ENCODE data around the gene RASGEF1C. TPM values are rescaled to one million over a fixed set of nuclear protein-coding genes. Genes with fewer than 3 reads are reported as not detected.

The RASGEF1C gene
- total and polyA plus RNA-seq, 10 of the 15 experiments (the other 5 are each of a cell fraction or from before 2014, with no cell fraction given) = not detected

DNA sequence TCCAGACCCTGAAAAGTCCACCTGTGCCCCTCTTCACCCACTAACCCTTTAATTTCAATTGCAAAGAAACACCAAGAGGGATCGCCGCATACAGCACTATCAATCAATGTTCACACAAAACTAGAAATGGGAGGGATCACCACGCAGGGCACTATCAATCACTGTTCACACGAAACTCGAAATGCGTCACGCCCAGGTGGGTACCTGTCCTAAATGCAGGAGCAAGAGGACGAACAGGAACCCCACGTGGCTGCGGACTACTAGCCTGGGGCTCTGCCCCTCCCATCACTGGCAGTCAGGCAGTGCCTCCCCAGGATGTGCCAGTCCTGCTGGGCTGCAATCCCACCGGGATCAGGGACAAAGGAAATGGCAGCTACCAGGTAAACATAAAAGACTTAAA is 28.2 kb downstream of the RASGEF1C start:
- FAIRE-seq (no peak), ATAC-seq (no peak), DNase-seq (ENCODE audit: low read depth, low spot score) (no peak)
- RAD21 ChIA-PET (ENCODE audit: unreplicated experiment) = no interaction called here
- POLR2A ChIA-PET = no interaction called here
- TF ChIP-seq POLR2AphosphoS5 (IDR thresholded peaks at IDR 0.05; ENCODE audit: low read length) = no peak
- H3K79me2 ChIP-seq (ENCODE audit: control insufficient read depth, insufficient read depth, low read length) = no peaks in the 10 kb centered on the region
- CTCF ChIA-PET = no interaction called here
- H3K9me3 ChIP-seq (replicated peaks; ENCODE audit: control insufficient read depth, insufficient read depth, low read length) = no peaks in the 10 kb centered on the region; the same call in 2 of the 3 replicates
- no peak overlapping the region for H3K27ac ChIP-seq (ENCODE audit: control insufficient read depth, insufficient read depth)
- no peaks in the 10 kb centered on the region for H3K36me3 ChIP-seq (ENCODE audit: control insufficient read depth in 2 of 2, insufficient read depth in 2 of 2, low read length in 1 of 2)
- no peaks in the 10 kb centered on the region for H3K4me1 ChIP-seq (ENCODE audit: control insufficient read depth, insufficient read depth, low read length)
- BruUV-seq (replicated peaks) = no TSS peak
- no peak overlapping the region for H3K9ac ChIP-seq (ENCODE audit: control insufficient read depth, insufficient read depth, low read length)
- no peak overlapping the region for H2AFZ ChIP-seq (ENCODE audit: control insufficient read depth, low read depth, low read length)
- H3K4me2 ChIP-seq (ENCODE audit: control insufficient read depth, insufficient read depth) = no peak overlapping the region
- in situ Hi-C loops (cut with MboI) (no loop called here), intact Hi-C loops (cut with micrococcal nuclease; ENCODE audit: unreplicated experiment) (no loop called here)
- WGBS (ENCODE audit: insufficient coverage, insufficient replicate concordance, low lambda C conversion rate, missing lambda C conversion rate) = 52% methylated on average over 11 of the region's 11 CpGs
- no peaks in the 10 kb centered on the region for H3K27me3 ChIP-seq (replicated peaks in 1 of 2; ENCODE audit: control insufficient read depth in 2 of 2, insufficient read depth in 2 of 2, low read length in 1 of 2)
- H4K20me1 ChIP-seq (ENCODE audit: control insufficient read depth, insufficient read depth) = no peaks in the 10 kb centered on the region
- SMC1A ChIA-PET (ENCODE audit: uncharacterized antibody, unreplicated experiment) = no interaction called here
- H3K4me3 ChIP-seq = no peak overlapping the region

DNA sequence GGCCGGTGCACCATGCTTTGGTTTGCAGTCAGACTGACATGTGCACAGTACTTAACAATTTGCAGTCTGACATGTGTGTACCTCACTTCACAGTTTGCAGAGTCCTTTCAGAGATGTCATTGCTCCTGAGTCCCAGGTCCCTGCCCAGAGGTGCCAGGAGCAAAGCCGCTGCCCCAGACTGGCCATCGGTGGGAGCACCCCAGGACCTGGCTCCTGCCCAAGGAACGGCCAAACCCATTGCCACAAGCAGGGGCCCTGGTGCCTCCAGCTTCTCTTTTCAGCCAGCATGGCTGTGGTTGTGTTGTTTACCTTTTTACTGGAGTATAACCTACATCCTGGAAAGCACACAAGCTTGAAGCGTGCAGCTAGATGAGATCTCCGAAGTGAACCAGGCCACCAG is 28.6 kb downstream of the RASGEF1C start:
- Histone ChIP-seq H3K27ac (ENCODE audit: control insufficient read depth, insufficient read depth) (no peak overlapping the region), H3K9me3 (replicated peaks; ENCODE audit: control insufficient read depth, insufficient read depth, low read length) (no peaks in the 10 kb centered on the region; the same call in 2 of the 3 replicates), H3K9ac (ENCODE audit: control insufficient read depth, insufficient read depth, low read length) (no peak overlapping the region), H3K4me3 (no peak overlapping the region), H3K27me3 (replicated peaks in 1 of 2; ENCODE audit: control insufficient read depth in 2 of 2, insufficient read depth in 2 of 2, low read length in 1 of 2) (no peaks in the 10 kb centered on the region), H3K4me1 (ENCODE audit: control insufficient read depth, insufficient read depth, low read length) (no peaks in the 10 kb centered on the region), H2AFZ (ENCODE audit: control insufficient read depth, low read depth, low read length) (no peak overlapping the region), H3K4me2 (ENCODE audit: control insufficient read depth, insufficient read depth) (no peak overlapping the region), H3K79me2 (ENCODE audit: control insufficient read depth, insufficient read depth, low read length) (no peaks in the 10 kb centered on the region), H3K36me3 (ENCODE audit: control insufficient read depth in 2 of 2, insufficient read depth in 2 of 2, low read length in 1 of 2) (no peaks in the 10 kb centered on the region), H4K20me1 (ENCODE audit: control insufficient read depth, insufficient read depth) (no peaks in the 10 kb centered on the region)
- SMC1A ChIA-PET (ENCODE audit: uncharacterized antibody, unreplicated experiment) = no interaction called here
- TF ChIP-seq, protein P1, sequence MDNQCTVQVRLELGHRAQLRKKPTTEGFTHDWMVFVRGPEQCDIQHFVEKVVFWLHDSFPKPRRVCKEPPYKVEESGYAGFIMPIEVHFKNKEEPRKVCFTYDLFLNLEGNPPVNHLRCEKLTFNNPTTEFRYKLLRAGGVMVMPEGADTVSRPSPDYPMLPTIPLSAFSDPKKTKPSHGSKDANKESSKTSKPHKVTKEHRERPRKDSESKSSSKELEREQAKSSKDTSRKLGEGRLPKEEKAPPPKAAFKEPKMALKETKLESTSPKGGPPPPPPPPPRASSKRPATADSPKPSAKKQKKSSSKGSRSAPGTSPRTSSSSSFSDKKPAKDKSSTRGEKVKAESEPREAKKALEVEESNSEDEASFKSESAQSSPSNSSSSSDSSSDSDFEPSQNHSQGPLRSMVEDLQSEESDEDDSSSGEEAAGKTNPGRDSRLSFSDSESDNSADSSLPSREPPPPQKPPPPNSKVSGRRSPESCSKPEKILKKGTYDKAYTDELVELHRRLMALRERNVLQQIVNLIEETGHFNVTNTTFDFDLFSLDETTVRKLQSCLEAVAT (IDR thresholded peaks at IDR 0.05) = no peak
- TF ChIP-seq PAX8 (IDR thresholded peaks at IDR 0.05) (no peak), BMI1 (IDR thresholded peaks at IDR 0.05; ENCODE audit: borderline replicate concordance) (no peak), SREBF2 (IDR thresholded peaks at IDR 0.05; ENCODE audit: low read length) (no peak), NRF1 (conservative IDR thresholded peaks at IDR 0.05; ENCODE audit: low read depth, low read length) (no peak)
- CTCF ChIA-PET = interaction anchor here (0.6 kb wide), 1 partner anchor 503 kb away, joined by 3 read pairs; no protein-coding TSS in a partner anchor
- POLR2A ChIA-PET = no interaction called here
- BruUV-seq (replicated peaks) = no TSS peak
- RAD21 ChIA-PET (ENCODE audit: unreplicated experiment) = no interaction called here
- DNase-seq (ENCODE audit: low read depth, low spot score) = no peak
- in situ Hi-C loops (cut with MboI) (no loop called here), intact Hi-C loops (cut with micrococcal nuclease; ENCODE audit: unreplicated experiment) (no loop called here)
- FAIRE-seq = no peak
- ATAC-seq = no peak
- 10% methylated on average over 6 of the region's 6 CpGs for WGBS (ENCODE audit: insufficient coverage, insufficient replicate concordance, low lambda C conversion rate, missing lambda C conversion rate)

All from GM12878 (cell line).